Kidney epithelial cell (primary cell): ENCODE results near the gene ANKRD49. TPM values are rescaled to one million over a fixed set of nuclear protein-coding genes. Genes with fewer than 3 reads are reported as not detected.

Source experiments
- DNase-seq: peaks from one replicate; pipeline ENCODE4 v3.0.0-alpha.2; 2010; ENCODE audit warnings: low read depth
- H3K27me3 ChIP-seq: 2 replicates; pipeline ENCODE4 v1.6.0; 2011; ENCODE audit warnings: low read length; ENCODE audit not compliant: control insufficient read depth, insufficient read depth
- H3K36me3 ChIP-seq: 2 replicates; pipeline ENCODE4 v1.5.1; 2011; ENCODE audit warnings: low read length; ENCODE audit not compliant: control insufficient read depth, insufficient read depth
- H3K4me3 ChIP-seq: 2 replicates; pipeline ENCODE4 v1.5.1; 2011; ENCODE audit warnings: low read depth, mild to moderate bottlenecking, control low read depth, low read length
- total RNA-seq: library from RNA; depleted of rRNA; stranded (reverse); fragments of >200 nt; gene quantifications from 2 replicates; pipeline ENCODE4 v1.2.3, GENCODE V29; 2015
- TF ChIP-seq, protein P1 (sequence below): IDR thresholded peaks from 2 replicates; pipeline ENCODE4 v1.5.1; 2011; ENCODE audit warnings: mild to moderate bottlenecking, moderate library complexity, low read length, control low read depth, inconsistent platforms; ENCODE audit not compliant: insufficient read depth, poor library complexity, severe bottlenecking

The ANKRD49 gene
- total RNA-seq, 1 donor from 2014 or later = 16.7 TPM

DNA sequence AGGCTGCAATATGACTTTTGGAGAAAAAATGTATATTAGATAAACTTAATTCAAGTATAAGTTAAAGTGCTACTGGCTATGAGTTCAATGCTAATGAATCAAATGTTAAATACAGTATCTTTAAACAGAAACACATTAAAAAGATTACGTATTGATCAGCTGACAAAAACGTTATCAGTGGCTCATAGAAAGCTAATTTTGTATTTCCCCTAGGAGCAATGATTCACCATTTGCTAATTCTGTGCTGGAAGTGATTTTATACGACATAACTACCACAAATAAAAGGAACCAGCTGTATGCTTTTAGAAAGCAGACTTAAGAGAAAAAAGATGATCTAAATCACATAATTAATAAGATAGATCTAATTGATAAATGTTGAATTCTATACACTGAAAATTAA, 43.7 kb upstream of the ANKRD49 start:
- no peak for DNase-seq
- TF ChIP-seq, protein P1, sequence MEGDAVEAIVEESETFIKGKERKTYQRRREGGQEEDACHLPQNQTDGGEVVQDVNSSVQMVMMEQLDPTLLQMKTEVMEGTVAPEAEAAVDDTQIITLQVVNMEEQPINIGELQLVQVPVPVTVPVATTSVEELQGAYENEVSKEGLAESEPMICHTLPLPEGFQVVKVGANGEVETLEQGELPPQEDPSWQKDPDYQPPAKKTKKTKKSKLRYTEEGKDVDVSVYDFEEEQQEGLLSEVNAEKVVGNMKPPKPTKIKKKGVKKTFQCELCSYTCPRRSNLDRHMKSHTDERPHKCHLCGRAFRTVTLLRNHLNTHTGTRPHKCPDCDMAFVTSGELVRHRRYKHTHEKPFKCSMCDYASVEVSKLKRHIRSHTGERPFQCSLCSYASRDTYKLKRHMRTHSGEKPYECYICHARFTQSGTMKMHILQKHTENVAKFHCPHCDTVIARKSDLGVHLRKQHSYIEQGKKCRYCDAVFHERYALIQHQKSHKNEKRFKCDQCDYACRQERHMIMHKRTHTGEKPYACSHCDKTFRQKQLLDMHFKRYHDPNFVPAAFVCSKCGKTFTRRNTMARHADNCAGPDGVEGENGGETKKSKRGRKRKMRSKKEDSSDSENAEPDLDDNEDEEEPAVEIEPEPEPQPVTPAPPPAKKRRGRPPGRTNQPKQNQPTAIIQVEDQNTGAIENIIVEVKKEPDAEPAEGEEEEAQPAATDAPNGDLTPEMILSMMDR = no peak
- no peaks in the 10 kb centered on the region for H3K36me3 ChIP-seq

DNA sequence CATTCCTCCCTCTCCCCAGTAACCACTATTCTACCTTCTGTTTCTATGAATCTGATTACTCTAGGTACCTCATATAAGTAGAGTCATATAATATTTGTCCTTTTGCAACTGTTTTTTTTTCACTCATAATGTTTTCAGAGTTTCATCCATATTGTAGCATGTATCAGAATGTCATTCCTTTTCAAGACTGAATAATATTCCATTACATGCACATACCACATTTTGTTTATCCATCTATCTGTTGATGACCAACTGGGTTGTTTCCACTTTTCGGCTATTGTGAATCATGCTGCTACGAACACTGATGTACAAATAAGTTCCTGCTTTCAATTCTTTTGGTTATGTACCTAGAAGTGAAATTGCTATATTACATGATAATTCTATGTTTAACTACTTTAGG, 40.8 kb upstream of the ANKRD49 start:
- no peaks in the 10 kb centered on the region for H3K27me3 ChIP-seq
- no peak overlapping the region for H3K4me3 ChIP-seq
- no peak for DNase-seq
- TF ChIP-seq, protein P1 = no peak
- H3K36me3 ChIP-seq = no peaks in the 10 kb centered on the region

More for the DNA sequence above, 43.7 kb upstream of the ANKRD49 start:
- H3K4me3 ChIP-seq = no peak overlapping the region
- H3K27me3 ChIP-seq = no peaks in the 10 kb centered on the region

DNA sequence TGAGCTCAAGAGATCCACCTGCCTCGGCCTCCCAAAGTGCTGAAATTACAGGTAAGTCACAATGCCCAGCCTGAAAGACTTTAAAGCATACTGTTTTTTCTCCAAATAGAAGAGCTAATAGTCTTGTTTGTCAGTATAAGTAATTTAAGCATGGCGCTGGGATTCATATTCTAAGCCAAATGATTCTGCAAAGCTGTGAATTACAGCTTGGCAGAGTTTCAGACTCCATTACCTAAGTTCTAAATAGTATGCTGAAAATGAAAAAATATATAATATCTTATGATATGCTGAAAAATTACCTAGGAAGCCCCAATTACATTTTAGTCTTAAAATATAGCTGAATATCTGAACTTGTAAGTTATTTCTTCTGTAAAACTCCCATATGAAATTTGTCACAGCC, 39.5 kb upstream of the ANKRD49 start:
- Histone ChIP-seq H3K27me3 (no peaks in the 10 kb centered on the region), H3K4me3 (no peak overlapping the region), H3K36me3 (no peaks in the 10 kb centered on the region)
- DNase-seq = no peak
- TF ChIP-seq, protein P1 = no peak

DNA sequence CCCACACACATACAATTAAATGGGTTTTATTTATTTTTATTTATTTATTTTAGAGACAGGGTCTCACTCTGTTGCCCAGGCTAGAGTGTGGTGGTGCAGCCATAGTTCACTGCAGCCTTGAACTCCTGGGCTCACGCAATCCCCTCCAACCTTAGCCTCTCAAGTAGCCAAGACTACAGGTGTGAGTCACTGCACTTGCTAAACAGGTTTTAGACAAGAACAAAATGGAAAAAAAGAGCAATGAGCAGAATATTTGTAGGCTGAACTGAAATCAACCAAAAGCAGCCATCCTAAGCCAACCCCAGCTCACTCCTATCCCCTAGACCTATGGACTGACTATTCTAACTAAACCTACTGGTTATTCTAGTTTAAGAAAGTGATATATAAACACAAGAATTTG, 37.9 kb upstream of the ANKRD49 start:
- peak; percentile 9 for DNase-seq
- Histone ChIP-seq H3K4me3 (no peak overlapping the region), H3K36me3 (no peaks in the 10 kb centered on the region), H3K27me3 (no peaks in the 10 kb centered on the region)
- TF ChIP-seq, protein P1 = no peak

DNA sequence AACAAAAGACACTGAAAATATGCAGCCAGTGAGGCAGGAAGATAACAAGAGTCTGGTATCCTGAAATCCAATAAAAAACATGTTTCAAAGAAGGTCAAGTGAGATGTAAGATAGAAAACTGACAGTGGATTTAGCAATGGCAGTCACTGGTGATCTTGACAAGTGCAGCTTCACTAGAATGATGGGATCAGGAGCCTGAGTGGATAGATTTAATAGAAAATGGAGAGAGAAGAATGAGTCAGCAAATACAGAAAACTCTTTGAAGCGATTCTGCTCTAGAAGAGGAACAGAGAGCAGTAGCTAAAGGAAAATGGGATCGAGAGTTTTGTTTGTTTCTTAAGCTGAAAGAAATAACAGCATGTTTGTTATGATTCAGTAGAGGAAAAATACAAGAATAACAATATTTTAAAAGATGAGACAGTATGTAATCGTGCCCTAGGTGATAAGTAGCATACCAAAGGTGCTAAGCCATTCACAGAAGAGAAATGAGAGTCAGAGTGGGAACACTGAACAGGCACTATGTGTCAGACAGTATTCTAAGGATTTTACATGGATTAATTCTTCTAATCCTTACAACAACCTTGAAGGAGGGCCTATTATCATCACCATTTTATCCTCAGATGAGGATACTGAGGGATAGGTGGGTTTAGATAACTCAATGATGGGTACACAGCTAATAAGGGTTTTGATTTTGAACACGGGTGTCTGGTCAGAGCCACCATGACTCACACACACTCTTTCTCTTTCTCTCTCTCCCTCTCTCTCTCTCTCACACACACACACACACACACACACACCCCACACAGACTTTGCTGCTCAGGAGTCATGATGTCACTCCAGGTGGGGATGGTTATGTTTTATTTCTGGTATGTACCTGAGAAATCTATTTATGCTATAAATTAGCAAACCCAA, 36.4 kb upstream of the ANKRD49 start:
- no peak for DNase-seq
- TF ChIP-seq, protein P1 = no peak

More for the DNA sequence above, 36.4 kb upstream of the ANKRD49 start:
- no peaks in the 10 kb centered on the region for H3K36me3 ChIP-seq
- no peak overlapping the region for H3K4me3 ChIP-seq
- H3K27me3 ChIP-seq = no peaks in the 10 kb centered on the region
